NCI-H1417 (cell line): Measurements from ENCODE around the gene TRIM43.
"Not testable (repeated sequence)": the region's sequence is repeated elsewhere in the genome, so short reads cannot be mapped to it uniquely, and the experiment has no call there.

Experiments
- DNase-seq, 3 experiments: peaks; one replicate each; lab custom pipeline; 2025; lab: John Stamatoyannopoulos, UW

The TRIM43 gene

GRCh38 chr2:95591701-95592100 is at the start of gene TRIM43:
Gene TRIM43 (plus strand): TSS chr2:95592001. CDS start chr2:95594024, 2,023 bp downstream.
- DNase-seq: not testable (repeated sequence)

DNA sequence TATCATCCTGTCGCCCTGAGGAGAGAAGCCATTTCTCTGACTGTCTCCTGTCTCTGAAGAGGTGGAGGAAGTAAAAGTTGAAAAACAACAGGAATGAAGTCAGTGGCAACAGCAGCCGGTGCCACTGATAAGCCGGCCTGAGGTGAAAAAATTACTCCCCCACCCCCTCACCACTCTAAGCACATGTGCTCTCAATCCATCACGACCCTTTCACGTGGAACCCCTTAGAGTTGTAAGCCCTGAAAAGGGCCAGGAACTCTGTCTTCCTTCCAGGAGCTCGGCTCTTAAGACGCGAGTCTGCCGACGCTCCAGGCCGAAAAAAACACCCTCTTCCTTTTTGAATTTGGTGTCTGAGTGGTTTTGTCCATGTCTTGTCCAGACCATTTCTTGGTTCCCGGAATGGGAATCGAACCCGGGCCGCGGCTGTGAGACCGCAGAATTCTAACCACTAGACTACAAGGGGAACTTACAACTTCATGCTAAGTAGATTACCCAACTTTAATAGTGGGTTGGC is 40.7 kb upstream of the TRIM43 start:
- DNase-seq: no peak

DNA sequence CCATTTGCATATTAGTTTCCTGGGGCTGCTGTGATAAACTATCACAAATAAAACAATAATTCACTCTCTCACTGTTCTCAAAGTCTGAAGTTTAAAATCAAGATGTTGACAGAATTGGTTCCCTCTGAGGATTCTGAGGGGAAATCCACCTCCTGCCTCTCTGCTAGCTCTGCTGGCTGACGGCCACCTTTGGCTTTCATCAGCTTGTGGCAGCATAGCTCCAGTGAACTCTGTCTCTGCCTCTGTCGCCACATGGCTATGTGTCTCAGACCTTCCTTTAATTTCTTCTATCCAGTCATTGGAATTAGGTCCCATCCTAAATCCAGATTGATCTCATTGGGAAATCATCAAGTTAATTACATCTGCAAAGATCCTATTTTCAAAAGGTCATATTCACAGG is 38.9 kb upstream of the TRIM43 start:
- DNase-seq: no peak

GRCh38 chr2:95569170-95569569 is 22.6 kb upstream of the TRIM43 start:
- DNase-seq: no peak

DNA sequence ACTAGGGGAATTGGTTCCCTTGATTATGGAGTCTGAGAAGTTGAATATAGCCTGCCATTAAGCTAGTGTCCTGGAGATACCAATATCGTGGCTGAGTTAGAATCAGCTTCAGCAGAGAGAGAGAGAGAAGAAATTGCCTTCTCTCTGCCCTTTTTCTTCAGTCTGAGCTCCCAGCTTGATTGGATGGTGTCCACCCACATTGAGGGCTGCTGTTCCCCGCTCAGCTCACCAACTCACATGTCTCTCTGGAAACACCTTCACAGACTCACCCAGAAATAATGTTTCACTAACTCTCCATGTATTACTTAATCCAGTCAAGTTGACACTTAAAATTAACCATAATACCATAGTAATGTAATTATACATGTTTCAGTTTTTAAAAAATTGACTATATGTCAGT is 17.9 kb upstream of the TRIM43 start:
- no peak for DNase-seq

DNA sequence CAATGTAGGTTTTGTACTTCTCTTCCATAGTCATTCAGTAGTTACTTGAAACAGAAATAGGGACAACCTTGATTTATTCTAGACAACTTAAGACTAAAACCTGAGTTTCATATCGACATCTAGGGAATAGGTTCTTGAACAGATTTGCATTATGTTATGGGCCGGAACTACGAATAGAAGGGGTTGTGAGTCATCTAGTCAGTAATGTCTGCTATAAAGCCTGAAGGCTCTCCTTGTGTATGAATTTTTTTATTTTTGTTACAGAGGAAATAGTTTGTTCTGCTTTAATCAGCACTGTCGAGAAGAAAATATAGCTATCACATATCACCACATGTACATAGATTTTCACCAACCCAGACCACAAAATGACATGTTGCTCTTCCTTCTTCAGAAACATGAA is 17.3 kb upstream of the TRIM43 start:
- no peak for DNase-seq

- DNase-seq: no peak
Observed at GRCh38 chr2:95575857-95576256, 15.9 kb upstream of the TRIM43 start.

GRCh38 chr2:95578539-95578938 is 13.3 kb upstream of the TRIM43 start:
- no peak for DNase-seq

- DNase-seq: not testable (repeated sequence)
Observed at GRCh38 chr2:95583545-95583944, 8.3 kb upstream of the TRIM43 start.

GRCh38 chr2:95584321-95584720 is 7.5 kb upstream of the TRIM43 start:
- not testable (repeated sequence) for DNase-seq

DNA sequence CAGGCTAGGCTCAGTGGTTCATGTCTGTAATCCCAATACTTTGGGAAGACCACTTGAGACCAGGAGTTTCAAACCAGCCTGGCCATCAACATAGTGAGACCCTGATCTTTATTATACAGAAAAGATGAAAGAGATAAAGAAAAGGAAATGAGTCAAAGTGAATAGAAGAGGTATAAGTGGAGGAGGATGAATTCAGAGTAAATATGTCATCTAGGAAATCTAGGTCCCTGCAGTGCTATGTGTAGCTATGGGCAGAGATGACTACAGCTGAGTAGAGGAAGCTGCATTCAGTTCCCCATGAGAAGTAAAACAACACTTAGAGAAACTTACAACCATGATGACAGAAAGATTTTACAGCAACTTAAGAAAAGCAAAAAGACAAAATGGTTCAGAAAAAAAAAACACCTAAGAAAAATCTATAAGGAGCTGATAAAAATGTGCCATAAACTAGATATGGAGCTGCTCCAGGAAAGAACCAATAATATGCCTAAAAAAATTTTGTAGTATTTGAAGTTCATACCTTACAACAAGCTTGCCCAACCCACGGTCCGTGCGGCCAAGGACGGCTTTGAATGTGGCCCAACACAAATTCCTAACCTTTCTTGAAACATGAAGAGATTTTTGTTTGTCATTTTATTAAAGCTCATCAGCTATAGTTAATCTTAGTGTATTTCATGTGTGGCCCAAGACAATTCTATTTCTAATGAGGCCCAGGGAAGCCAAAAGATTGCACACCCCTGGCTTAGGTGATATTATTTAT is 1.8 kb upstream of the TRIM43 start:
- not testable (repeated sequence) for DNase-seq

- not testable (repeated sequence) for DNase-seq
Observed at GRCh38 chr2:95592973-95593372, 1.2 kb downstream of the TRIM43 start.

DNA sequence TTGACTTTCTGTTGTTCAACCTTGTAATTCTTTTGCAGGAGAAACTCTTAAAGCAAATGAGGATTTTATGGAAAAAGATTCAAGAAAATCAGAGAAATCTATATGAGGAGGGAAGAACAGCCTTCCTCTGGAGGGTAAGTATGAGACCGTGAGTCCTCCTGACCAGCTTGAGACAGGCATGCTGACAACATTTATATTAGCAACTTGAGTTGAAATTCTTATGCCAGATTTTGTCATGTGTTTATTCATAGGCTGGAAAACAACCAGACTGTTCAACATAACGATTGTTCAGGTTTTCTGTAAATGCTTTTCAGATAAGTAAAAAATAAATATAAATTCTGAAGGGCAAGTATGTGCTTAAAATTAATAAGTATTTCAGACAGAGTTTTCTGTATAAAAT is 3.2 kb downstream of the TRIM43 start:
- not testable (repeated sequence) for DNase-seq

DNA sequence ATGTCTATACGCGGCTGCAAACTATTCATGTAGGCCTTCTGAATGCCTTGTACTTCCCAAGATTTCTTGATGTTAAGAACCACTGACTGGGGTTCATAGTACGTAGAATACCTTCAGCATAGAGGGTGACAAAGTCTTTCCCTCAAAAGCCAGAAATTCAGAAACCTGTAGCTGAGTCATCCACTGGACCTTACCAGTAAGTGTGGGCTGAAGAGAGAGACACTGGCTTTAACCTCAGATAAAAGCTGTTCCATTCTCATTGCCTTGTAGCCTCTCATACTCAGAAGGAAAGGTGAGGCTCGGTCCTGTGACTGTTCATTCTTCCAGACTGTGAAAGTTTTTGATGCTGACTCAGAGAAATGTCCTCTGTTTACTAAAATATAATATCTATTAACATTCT is 9.5 kb downstream of the TRIM43 start:
- DNase-seq: not testable (repeated sequence)

DNA sequence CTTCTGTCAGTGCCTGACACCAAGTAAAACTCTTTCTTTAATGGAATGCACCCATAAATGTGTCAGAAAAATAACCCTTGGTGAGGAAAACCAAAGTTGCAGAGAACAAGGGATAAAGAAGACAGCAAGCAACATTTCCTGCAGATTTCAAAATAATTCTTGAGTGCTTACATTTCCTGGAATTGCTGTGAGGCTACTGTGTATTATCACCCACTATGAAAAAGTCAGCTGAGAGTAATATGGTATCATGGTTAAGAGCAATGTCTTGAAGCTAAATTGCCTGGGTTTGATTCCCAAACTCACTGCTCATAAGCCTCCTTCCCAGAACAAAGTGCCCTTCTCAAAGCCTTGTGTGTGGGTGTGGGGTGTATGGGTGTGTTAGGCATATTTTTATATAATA is 10.3 kb downstream of the TRIM43 start:
- not testable (repeated sequence) for DNase-seq

DNA sequence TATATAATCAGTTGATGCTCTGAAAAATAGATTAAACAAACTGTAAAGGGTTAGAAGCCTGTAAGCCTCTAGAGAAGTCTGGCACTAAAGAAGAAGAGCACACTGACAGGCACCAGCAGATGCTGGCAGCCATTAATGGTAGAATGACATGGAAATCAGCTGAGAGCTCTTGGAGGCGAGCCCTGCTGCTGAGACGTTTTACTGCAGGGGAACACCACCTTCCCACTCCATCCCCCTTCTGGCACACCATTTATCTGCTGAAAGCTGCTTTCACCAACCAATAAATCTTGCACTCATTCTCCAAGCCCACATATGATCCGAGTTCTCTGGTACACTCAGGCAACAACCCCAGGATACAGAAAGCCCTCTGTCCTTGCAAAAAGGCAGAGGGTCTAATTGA is 16.6 kb downstream of the TRIM43 start:
- DNase-seq: not testable (repeated sequence)

DNA sequence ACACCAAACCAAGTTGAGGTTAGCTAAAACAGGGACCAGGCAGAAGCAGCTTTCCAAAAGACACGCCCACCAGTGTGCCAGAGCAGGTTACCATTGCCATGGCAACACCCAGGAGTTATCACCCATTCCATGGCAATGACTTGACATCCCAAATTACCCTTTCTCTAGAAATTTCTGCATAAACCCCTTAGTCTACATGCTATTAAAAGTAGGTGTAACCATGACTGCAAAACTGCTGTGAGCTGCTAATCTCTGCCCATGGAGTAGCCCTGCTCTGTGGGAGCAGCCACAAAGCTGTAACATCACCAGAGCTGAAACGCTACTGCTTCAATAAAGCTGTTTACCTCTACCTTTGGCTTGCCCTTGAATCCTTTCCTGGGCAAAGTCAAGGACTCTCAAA is 18.0 kb downstream of the TRIM43 start:
- not testable (repeated sequence) for DNase-seq

DNA sequence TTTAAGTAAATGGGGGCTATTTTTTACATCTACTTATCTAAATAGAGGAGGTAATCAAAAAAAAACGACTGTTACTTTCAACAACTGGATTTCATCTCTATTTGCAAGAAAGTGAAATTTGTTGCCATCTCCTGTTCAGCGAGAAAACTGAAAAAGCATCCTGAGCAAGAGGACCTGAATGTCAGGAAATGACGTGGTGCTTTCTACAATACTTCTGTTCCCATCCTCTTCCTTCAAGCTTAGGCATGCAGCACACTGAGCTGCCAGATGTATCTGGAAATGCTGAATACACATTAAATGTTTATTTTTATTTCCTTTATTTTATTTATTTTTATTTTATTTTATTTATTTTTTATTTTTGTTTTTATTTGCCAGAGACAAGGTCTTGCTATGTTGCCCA is 21.2 kb downstream of the TRIM43 start:
- DNase-seq: not testable (repeated sequence)

DNA sequence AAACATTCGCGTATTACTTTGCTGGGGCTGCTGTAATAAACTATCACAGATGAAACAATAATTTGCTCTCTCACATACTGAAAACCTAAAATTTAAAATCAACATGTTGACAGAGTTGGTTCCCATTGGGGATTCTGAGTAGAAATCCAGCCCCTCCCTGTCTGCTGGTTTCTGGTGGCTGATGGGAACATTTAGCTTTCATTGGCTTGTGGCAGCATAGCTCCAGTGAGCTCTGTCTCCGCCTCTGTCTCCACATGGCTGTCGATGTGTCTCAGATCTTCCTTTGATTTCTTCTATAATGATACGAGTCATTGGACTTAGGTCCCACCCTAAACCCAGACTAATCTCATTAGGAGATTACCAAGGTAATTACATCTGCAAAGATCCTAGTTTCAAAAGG is 30.9 kb downstream of the TRIM43 start:
- DNase-seq: not testable (repeated sequence)

GRCh38 chr2:95630987-95631386 is 39.2 kb downstream of the TRIM43 start:
- not testable (repeated sequence) for DNase-seq

DNA sequence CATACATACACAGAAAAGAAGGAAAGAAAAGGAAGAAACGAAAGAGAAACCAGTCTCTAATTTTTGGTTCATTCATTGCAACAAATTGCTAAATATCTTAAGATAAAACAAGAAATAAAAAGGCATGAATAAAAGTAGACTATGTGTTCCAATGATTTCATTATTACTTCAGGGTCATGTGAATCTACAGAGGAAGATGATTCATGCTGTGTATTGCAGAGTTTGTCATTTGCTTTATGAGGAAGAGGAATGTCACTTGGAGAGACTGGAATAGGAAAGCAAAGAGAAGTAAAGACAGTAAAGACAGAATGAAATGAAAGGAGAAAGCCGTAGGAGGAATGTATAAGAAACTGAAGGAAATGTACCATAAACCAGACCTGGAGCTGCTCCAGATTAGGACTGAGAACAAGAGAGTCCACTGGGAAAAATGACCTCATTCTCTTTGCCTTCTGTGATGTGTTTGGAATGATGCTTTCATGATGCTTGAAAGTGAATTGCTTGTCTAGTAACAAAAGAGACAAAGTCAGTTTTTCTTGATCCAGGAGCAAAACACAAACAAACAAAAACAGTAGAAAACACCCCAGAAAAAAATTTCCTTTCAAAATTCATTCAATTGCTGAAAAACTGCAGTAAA is 41.9 kb downstream of the TRIM43 start:
- DNase-seq: not testable (repeated sequence)

- DNase-seq: not testable (repeated sequence)
Observed at GRCh38 chr2:95640515-95641288, 48.9 kb downstream of the TRIM43 start.

DNA sequence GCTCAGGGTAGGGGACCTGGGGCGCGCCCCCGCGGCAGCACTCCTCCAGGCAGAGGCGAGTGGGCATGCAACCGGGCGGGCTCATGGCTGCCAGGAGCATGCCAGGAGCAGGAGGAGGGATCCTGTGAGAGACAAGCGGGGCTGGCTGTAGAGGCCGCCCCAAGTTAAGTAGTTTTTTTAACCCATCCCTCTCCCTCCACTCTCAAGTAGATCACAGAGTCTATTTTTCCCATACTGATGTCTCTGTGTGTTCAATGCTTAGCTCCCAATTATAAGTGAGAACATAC is 49.4 kb downstream of the TRIM43 start:
- not testable (repeated sequence) for DNase-seq
